ENCODE results near the gene RIC3.

- no peak for TF ChIP-seq CTCF (IDR thresholded peaks at IDR 0.05 in 2 of 3, conservative IDR thresholded peaks at IDR 0.05 in 1 of 3; ENCODE audit: borderline replicate concordance in 1 of 3, insufficient read depth in 1 of 3, low read depth in 2 of 3, low read length in 2 of 3)
- no peak for TF ChIP-seq EZH2 (IDR thresholded peaks at IDR 0.05)
- no peak for TF ChIP-seq EZH2phosphoT487 (IDR thresholded peaks at IDR 0.05; ENCODE audit: borderline replicate concordance)
- TF ChIP-seq MAX (IDR thresholded peaks at IDR 0.05), result no peak
- TF ChIP-seq POLR2AphosphoS5 (IDR thresholded peaks at IDR 0.05; ENCODE audit: low read depth, low read length), result no peak
- no peak for TF ChIP-seq YY1 (IDR thresholded peaks at IDR 0.05; ENCODE audit: extremely low read depth, insufficient replicate concordance, low read depth, low read length)
- no peak for TF ChIP-seq JUND (IDR thresholded peaks at IDR 0.05)
Measured at GRCh38 chr11:8067567-8067928, 101.3 kb downstream of the RIC3 start.
